NT2/D1 (cell line): ENCODE measurements around the gene ACVR2B.
A peak's percentile ranks its signal among the peaks of the same experiment; 100 is the strongest.

Source experiments
- DNase-seq: peaks from one replicate; pipeline ENCODE4 v3.0.0-alpha.2; 2011; ENCODE audit warnings: low read depth, low spot score
- H3K27me3 ChIP-seq: 2 replicates; pipeline ENCODE4 v1.6.0; 2011; ENCODE audit warnings: mild to moderate bottlenecking; ENCODE audit not compliant: insufficient read length, insufficient read depth
- H3K36me3 ChIP-seq: 2 replicates; pipeline ENCODE4 v1.6.1; 2011; ENCODE audit warnings: mild to moderate bottlenecking, low read length, mixed read lengths; ENCODE audit not compliant: insufficient read depth, insufficient read length
- H3K4me1 ChIP-seq: 2 replicates; pipeline ENCODE4 v1.5.1; 2011; ENCODE audit not compliant: insufficient read depth, insufficient read length
- H3K4me3 ChIP-seq: 2 replicates; pipeline ENCODE4 v1.5.1; 2011; ENCODE audit warnings: low read depth; ENCODE audit not compliant: insufficient read length
- H3K9ac ChIP-seq: 2 replicates; pipeline ENCODE4 v1.6.0; 2011; ENCODE audit warnings: low read depth; ENCODE audit not compliant: insufficient read length
- H3K9me3 ChIP-seq: 2 replicates; pipeline ENCODE4 v1.5.1; 2011; ENCODE audit warnings: mild to moderate bottlenecking, low read length; ENCODE audit not compliant: insufficient read depth
- SUZ12 ChIP-seq: IDR thresholded peaks from 2 replicates; pipeline ENCODE4 v1.6.1; 2011; ENCODE audit not compliant: insufficient read length, insufficient read depth; ENCODE audit errors: extremely low read depth
- YY1 ChIP-seq: IDR thresholded peaks from 2 replicates; pipeline ENCODE4 v1.6.1; 2011; ENCODE audit not compliant: insufficient read length, insufficient read depth
- ZNF274 ChIP-seq: IDR thresholded peaks from 2 replicates; pipeline ENCODE4 v1.6.1; 2011; ENCODE audit warnings: mild to moderate bottlenecking, low read depth, low read length

ACVR2B gene

GRCh38 chr3:38528457-38528856, 74.8 kb downstream of the ACVR2B start:
- Histone ChIP-seq H3K4me3 (no peak overlapping the region), H3K4me1 (peaks cover 2% of the 10 kb centered on the region), H3K36me3 (peaks cover 48% of the 10 kb centered on the region), H3K9ac (no peak overlapping the region), H3K27me3 (no peaks in the 10 kb centered on the region), H3K9me3 (no peaks in the 10 kb centered on the region; the same call in 1 of the 2 replicates)
- TF ChIP-seq YY1 (no peak), SUZ12 (no peak), ZNF274 (no peak)
- peak; percentile 39 for DNase-seq

DNA sequence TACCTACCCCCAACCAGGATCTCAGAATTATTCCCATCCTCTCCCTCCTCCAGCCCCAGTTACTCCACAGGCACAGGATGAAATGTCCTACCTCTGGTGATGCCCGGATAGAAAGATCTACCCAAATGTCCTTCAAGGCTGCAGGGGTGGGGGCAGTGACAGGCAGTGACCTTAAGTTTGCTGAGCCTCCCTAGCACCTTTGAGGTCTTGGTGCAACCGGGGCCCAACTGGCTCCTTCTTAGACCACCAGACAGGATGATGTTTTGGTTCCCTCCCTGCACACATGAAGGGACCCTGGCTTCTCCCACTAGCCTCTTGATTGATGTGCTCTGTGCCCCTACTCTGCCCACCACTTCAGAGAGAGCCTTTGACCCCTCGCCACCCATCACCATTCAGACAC, 78.8 kb downstream of the ACVR2B start:
- peaks cover 12% of the 10 kb centered on the region for H3K36me3 ChIP-seq
- TF ChIP-seq ZNF274 (no peak), SUZ12 (no peak), YY1 (no peak)
- no peak for DNase-seq
- H3K9me3 ChIP-seq: no peaks in the 10 kb centered on the region; the same call in 1 of the 2 replicates
- no peaks in the 10 kb centered on the region for H3K27me3 ChIP-seq
- no peak overlapping the region for H3K9ac ChIP-seq
- no peak overlapping the region for H3K4me3 ChIP-seq
- peaks cover 4% of the 10 kb centered on the region for H3K4me1 ChIP-seq

- H3K4me3 ChIP-seq: no peak overlapping the region
- H3K9me3 ChIP-seq: no peaks in the 10 kb centered on the region; the same call in 1 of the 2 replicates
- no peak for DNase-seq
- peaks cover 4% of the 10 kb centered on the region for H3K36me3 ChIP-seq
- no peaks in the 10 kb centered on the region for H3K27me3 ChIP-seq
- H3K4me1 ChIP-seq: peaks cover 7% of the 10 kb centered on the region
- TF ChIP-seq SUZ12 (no peak), YY1 (no peak), ZNF274 (no peak)
- H3K9ac ChIP-seq: no peak overlapping the region
Observed at GRCh38 chr3:38533285-38533976, 79.7 kb downstream of the ACVR2B start.

DNA sequence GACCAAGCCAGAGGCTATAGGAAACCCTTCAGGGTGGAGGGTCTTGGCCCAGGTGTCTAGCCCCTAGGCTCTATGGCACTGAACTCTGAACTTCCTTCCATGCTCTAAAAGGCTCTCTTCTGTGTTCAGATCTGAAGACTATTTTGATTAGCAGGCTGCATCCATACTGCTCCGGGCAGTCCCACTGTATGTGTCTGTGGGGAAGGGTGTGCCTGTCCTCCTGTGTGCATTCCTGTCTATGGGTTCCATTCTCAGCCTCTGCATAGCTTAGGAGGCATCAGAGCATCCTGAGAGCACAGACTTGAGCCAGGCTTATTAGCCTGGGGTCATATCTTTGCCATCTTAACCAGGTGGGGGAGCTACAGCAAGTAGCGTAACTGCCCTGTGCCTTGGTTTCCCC, 80.5 kb downstream of the ACVR2B start:
- Histone ChIP-seq H3K4me3 (no peak overlapping the region), H3K4me1 (peaks cover 12% of the 10 kb centered on the region), H3K36me3 (peaks cover 2% of the 10 kb centered on the region), H3K27me3 (no peaks in the 10 kb centered on the region), H3K9ac (no peak overlapping the region), H3K9me3 (no peaks in the 10 kb centered on the region; the same call in 1 of the 2 replicates)
- TF ChIP-seq YY1 (no peak), SUZ12 (no peak), ZNF274 (no peak)
- no peak for DNase-seq

- H3K9me3 ChIP-seq: no peaks in the 10 kb centered on the region; the same call in 1 of the 2 replicates
- no peak for DNase-seq
- no peak overlapping the region for H3K4me3 ChIP-seq
- H3K36me3 ChIP-seq: peaks cover 2% of the 10 kb centered on the region
- TF ChIP-seq SUZ12 (no peak), YY1 (no peak), ZNF274 (no peak)
- H3K4me1 ChIP-seq: peaks cover 12% of the 10 kb centered on the region
- H3K27me3 ChIP-seq: no peaks in the 10 kb centered on the region
- no peak overlapping the region for H3K9ac ChIP-seq
Observed at GRCh38 chr3:38534604-38535003, 80.9 kb downstream of the ACVR2B start.

DNA sequence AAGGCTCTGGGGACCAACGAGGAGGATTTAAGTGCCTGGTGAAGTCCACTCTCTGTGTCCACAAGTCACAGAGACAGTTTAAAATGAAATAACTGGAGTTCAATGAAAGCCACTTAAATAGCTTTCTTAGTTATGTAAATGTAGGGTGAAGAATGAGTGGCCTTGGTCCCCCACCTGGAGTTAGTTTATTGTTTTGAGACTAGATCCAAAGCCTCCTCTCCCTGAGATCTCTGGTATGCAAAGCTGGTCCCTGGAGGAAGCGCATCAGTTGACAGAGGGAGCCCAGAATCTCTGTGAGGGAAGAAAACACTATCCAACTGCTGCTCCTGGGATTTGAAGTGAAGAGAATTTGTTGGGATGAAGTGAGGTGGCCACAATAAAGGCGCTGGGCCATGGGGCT, 83.0 kb downstream of the ACVR2B start:
- DNase-seq: peak; percentile 71
- H3K27me3 ChIP-seq: no peaks in the 10 kb centered on the region
- H3K36me3 ChIP-seq: no peaks in the 10 kb centered on the region
- peaks cover 12% of the 10 kb centered on the region for H3K4me1 ChIP-seq
- H3K4me3 ChIP-seq: no peak overlapping the region
- no peak overlapping the region for H3K9ac ChIP-seq
- no peak for TF ChIP-seq ZNF274
- no peak for TF ChIP-seq YY1
- TF ChIP-seq SUZ12: no peak
- no peaks in the 10 kb centered on the region; the same call in 1 of the 2 replicates for H3K9me3 ChIP-seq

- Histone ChIP-seq H3K27me3 (no peaks in the 10 kb centered on the region), H3K9me3 (no peaks in the 10 kb centered on the region; the same call in 1 of the 2 replicates), H3K4me3 (no peak overlapping the region), H3K9ac (no peak overlapping the region), H3K36me3 (no peaks in the 10 kb centered on the region), H3K4me1 (peaks cover 10% of the 10 kb centered on the region)
- no peak for DNase-seq
- TF ChIP-seq YY1: no peak
- no peak for TF ChIP-seq ZNF274
- no peak for TF ChIP-seq SUZ12
Observed at GRCh38 chr3:38538773-38539353, 85.2 kb downstream of the ACVR2B start.
